GM12878 (cell line): ENCODE measurements around the gene GRIK2. TPM values are rescaled to one million over a fixed set of nuclear protein-coding genes. Genes with fewer than 3 reads are reported as not detected.

Experiments
- ATAC-seq: fragments of 200-7000 bp; cut with Tn5 transposase; 3 replicates; pipeline ENCODE4 v1.9.1; 2020; ENCODE audit warnings: mild to moderate bottlenecking, moderate library complexity
- BruUV-seq: library from RNA; stranded (reverse); fragments of 400-500 nt; replicated peaks from 2 replicates; lab custom pipeline; 2021; lab: Mats Ljungman, UMichigan
- CTCF ChIA-PET: fragments of 300-600 bp; sonication (Branson Sonifier 250); formaldehyde crosslinking; extraction: SDS; loops from one replicate; lab custom pipeline; 2021; ENCODE audit warnings: inconsistent platforms; lab: Yijun Ruan, JAX
- POLR2A ChIA-PET: fragments of 350-600 bp; formaldehyde crosslinking; extraction: SDS; loops from one replicate; lab custom pipeline; 2021; ENCODE audit warnings: inconsistent platforms; lab: Charles Lee
- RAD21 ChIA-PET: fragments of 300-600 bp; sonication (Branson Sonifier 250); formaldehyde crosslinking; loops from one replicate; lab custom pipeline; 2023; ENCODE audit warnings: antibody characterized with exemption; ENCODE audit not compliant: unreplicated experiment; lab: Charles Lee
- SMC1A ChIA-PET: fragments of 300-600 bp; sonication (Branson Sonifier 250); formaldehyde crosslinking; loops from one replicate; lab custom pipeline; 2023; ENCODE audit not compliant: unreplicated experiment, uncharacterized antibody; lab: Charles Lee
- DNase-seq: peaks from one replicate; pipeline ENCODE4 v3.0.0-alpha.2; 2011; ENCODE audit warnings: low read depth, low spot score
- FAIRE-seq: peaks from 3 replicates; lab custom pipeline; 2011; peaks lifted over from hg19 to GRCh38; lab: Jason Lieb, UNC
- H2AFZ ChIP-seq: 2 replicates; pipeline ENCODE4 v1.6.0; 2011; ENCODE audit warnings: low read depth, low read length, control low read depth; ENCODE audit not compliant: control insufficient read depth
- H3K27ac ChIP-seq: 2 replicates; pipeline ENCODE4 v1.5.1; 2011; ENCODE audit warnings: control low read depth; ENCODE audit not compliant: control insufficient read depth, insufficient read depth
- H3K27me3 ChIP-seq, 2 experiments: replicated peaks in 1 of 2; 2 replicates each; pipeline versions ENCODE4 v1.6.0 to v1.6.1; 2011; ENCODE audit warnings: low read length in 1 of 2; ENCODE audit not compliant: control insufficient read depth in 2 of 2, insufficient read depth in 2 of 2
- H3K36me3 ChIP-seq, 2 experiments: 2 replicates each; pipeline ENCODE4 v1.5.1; 2011; ENCODE audit warnings: low read length in 1 of 2; ENCODE audit not compliant: control insufficient read depth in 2 of 2, insufficient read depth in 2 of 2
- H3K4me1 ChIP-seq: 2 replicates; pipeline ENCODE4 v1.6.1; 2011; ENCODE audit warnings: mild to moderate bottlenecking, low read length, moderate library complexity, mixed read lengths; ENCODE audit not compliant: control insufficient read depth, insufficient read depth
- H3K4me2 ChIP-seq: 2 replicates; pipeline ENCODE4 v1.6.0; 2011; ENCODE audit warnings: control low read depth; ENCODE audit not compliant: control insufficient read depth, insufficient read depth
- H3K4me3 ChIP-seq: fragments of 200-600 bp; sonication (generic); 2 replicates; pipeline ENCODE4 v1.5.1; 2016
- H3K79me2 ChIP-seq: 2 replicates; pipeline ENCODE4 v1.6.0; 2011; ENCODE audit warnings: low read length; ENCODE audit not compliant: control insufficient read depth, insufficient read depth
- H3K9ac ChIP-seq: 2 replicates; pipeline ENCODE4 v1.8.0; 2011; ENCODE audit warnings: low read length, control low read depth, mixed read lengths; ENCODE audit not compliant: control insufficient read depth, insufficient read depth
- H3K9me3 ChIP-seq: replicated peaks from 3 replicates; pipeline ENCODE4 v1.5.1; 2011; ENCODE audit warnings: mild to moderate bottlenecking, low read length; ENCODE audit not compliant: control insufficient read depth, insufficient read depth
- H4K20me1 ChIP-seq: 2 replicates; pipeline ENCODE4 v1.6.0; 2011; ENCODE audit not compliant: control insufficient read depth, insufficient read depth
- CBFB ChIP-seq: IDR thresholded peaks from 2 replicates; pipeline ENCODE4 v1.6.1; 2016; ENCODE audit warnings: antibody characterized with exemption, low read depth
- CREB1 ChIP-seq: IDR thresholded peaks from 2 replicates; pipeline ENCODE4 v1.6.1; 2012; ENCODE audit warnings: low read depth, mild to moderate bottlenecking, inconsistent platforms
- CREM ChIP-seq: IDR thresholded peaks from 2 replicates; pipeline ENCODE4 v1.6.1; 2014; ENCODE audit warnings: antibody characterized with exemption, low read depth
- LARP7 ChIP-seq: fragments of 450-650 bp; IDR thresholded peaks from 2 replicates; pipeline ENCODE4 v1.6.1; 2017; ENCODE audit warnings: mild to moderate bottlenecking
- NFIC ChIP-seq: IDR thresholded peaks from 2 replicates; pipeline ENCODE4 v1.6.1; 2012; ENCODE audit warnings: low read depth, mild to moderate bottlenecking, inconsistent platforms, low read length, moderate library complexity
- POLR2AphosphoS5 ChIP-seq: IDR thresholded peaks from 2 replicates; pipeline ENCODE4 v1.6.1; 2011; ENCODE audit warnings: mild to moderate bottlenecking, low read length, inconsistent platforms
- SREBF2 ChIP-seq: IDR thresholded peaks from 2 replicates; pipeline ENCODE4 v1.6.1; 2012; ENCODE audit warnings: mild to moderate bottlenecking, low read length
- TAF1 ChIP-seq: IDR thresholded peaks from 2 replicates; pipeline ENCODE4 v1.6.1; 2011; ENCODE audit warnings: mild to moderate bottlenecking, low read depth, low read length, borderline replicate concordance
- WGBS: methylation state at CpG from one replicate; pipeline ENCODE4 v1.1.6; 2016; ENCODE audit warnings: low lambda C conversion rate; ENCODE audit not compliant: insufficient replicate concordance, insufficient coverage; ENCODE audit errors: missing lambda C conversion rate; 5-methylcytosine and 5-hydroxymethylcytosine counted together
- in situ Hi-C: fragments of 300-500 bp; cut with MboI; formaldehyde crosslinking; loops from 9 replicates; pipeline ENCODE4 v1.14.3; 2018; ENCODE audit warnings: mixed read lengths
- intact Hi-C: fragments of 100-400 bp; cut with micrococcal nuclease; formaldehyde crosslinking; loops from one replicate; pipeline ENCODE4 v1.14.2; 2022; ENCODE audit not compliant: unreplicated experiment
- polyA plus RNA-seq, 11 experiments: library from polyadenylated mRNA; depleted of rRNA in 4 of 11; unstranded in 6 of 11; stranded (reverse) in 5 of 11; fragments of >200 nt; fragmentation: Nextera tagmentation in 4 of 11; fragmentation: Illumina TruSeq in 1 of 11; extraction: Ambion mirVana in 4 of 11; extraction: Trizol in 1 of 11; gene quantifications; 1 replicate in 1 of 11; 2 replicates in 10 of 11; pipeline versions ENCODE4 v1.2.1 to v1.2.3, GENCODE V29; 2011 to 2016; ENCODE audit warnings: inconsistent platforms in 2 of 11, missing spikeins in 2 of 11, low read depth in 1 of 11
- total RNA-seq, 4 experiments: library from RNA; depleted of rRNA in 3 of 4; stranded (reverse); fragments of >200 nt in 3 of 4; fragmentation: Illumina TruSeq in 1 of 4; extraction: Trizol in 1 of 4; gene quantifications; 2 replicates each; pipeline versions ENCODE4 v1.2.1 to v1.2.3, GENCODE V29; 2013 to 2021
- TF ChIP-seq, protein P1 (sequence below): IDR thresholded peaks from 2 replicates; pipeline ENCODE4 v1.6.1; 2011; ENCODE audit warnings: low read depth, mild to moderate bottlenecking, low read length, moderate library complexity, borderline replicate concordance; ENCODE audit errors: extremely low read depth
- TF ChIP-seq, protein P2 (sequence below): fragments of 150-350 bp; IDR thresholded peaks from 2 replicates; pipeline ENCODE4 v1.6.1; 2016; ENCODE audit warnings: low read depth, low read length

Gene GRIK2
- total and polyA plus RNA-seq, 10 of the 15 experiments (the other 5 are each of a cell fraction or from before 2014, with no cell fraction given), result not detected

DNA sequence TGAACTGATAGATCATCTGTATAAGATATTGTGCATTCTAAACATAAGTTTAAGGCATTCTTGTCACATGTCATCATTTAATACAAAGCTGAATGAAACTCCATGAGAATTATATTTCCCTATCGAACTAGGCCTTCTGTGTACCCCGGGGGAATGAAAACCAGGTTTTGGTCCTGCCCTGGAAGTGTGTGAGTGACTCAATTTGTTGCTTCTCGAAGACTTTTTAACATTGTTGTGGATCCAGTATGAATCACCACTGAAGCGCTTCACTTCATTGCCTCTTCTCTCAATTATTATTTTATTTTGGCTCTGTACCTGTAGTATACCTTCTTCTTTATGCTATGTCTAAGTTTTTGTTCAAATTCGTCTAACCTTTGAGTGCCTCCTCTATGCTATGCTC is 150.8 kb downstream of the GRIK2 start:
- ChIA-PET POLR2A (no interaction called here), RAD21 (no interaction called here), SMC1A (no interaction called here), CTCF (no interaction called here)
- no TSS peak for BruUV-seq
- FAIRE-seq, result no peak
- Histone ChIP-seq H3K4me1 (no peaks in the 10 kb centered on the region), H3K4me3 (no peak overlapping the region), H3K27ac (no peak overlapping the region), H3K9me3 (no peaks in the 10 kb centered on the region), H3K4me2 (no peak overlapping the region), H4K20me1 (no peaks in the 10 kb centered on the region), H3K9ac (no peak overlapping the region), H3K27me3 (no peaks in the 10 kb centered on the region), H2AFZ (no peak overlapping the region), H3K79me2 (no peaks in the 10 kb centered on the region), H3K36me3 (no peaks in the 10 kb centered on the region)
- ATAC-seq, result no peak
- DNase-seq, result no peak
- TF ChIP-seq LARP7, result no peak
- no peak for TF ChIP-seq TAF1
- TF ChIP-seq, protein P1, sequence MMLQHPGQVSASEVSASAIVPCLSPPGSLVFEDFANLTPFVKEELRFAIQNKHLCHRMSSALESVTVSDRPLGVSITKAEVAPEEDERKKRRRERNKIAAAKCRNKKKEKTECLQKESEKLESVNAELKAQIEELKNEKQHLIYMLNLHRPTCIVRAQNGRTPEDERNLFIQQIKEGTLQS, result no peak
- TF ChIP-seq CBFB, result no peak
- TF ChIP-seq POLR2AphosphoS5, result no peak
- TF ChIP-seq CREB1, result no peak
- TF ChIP-seq NFIC, result no peak
- no peak for TF ChIP-seq CREM
- no peak for TF ChIP-seq SREBF2
- TF ChIP-seq, protein P2, sequence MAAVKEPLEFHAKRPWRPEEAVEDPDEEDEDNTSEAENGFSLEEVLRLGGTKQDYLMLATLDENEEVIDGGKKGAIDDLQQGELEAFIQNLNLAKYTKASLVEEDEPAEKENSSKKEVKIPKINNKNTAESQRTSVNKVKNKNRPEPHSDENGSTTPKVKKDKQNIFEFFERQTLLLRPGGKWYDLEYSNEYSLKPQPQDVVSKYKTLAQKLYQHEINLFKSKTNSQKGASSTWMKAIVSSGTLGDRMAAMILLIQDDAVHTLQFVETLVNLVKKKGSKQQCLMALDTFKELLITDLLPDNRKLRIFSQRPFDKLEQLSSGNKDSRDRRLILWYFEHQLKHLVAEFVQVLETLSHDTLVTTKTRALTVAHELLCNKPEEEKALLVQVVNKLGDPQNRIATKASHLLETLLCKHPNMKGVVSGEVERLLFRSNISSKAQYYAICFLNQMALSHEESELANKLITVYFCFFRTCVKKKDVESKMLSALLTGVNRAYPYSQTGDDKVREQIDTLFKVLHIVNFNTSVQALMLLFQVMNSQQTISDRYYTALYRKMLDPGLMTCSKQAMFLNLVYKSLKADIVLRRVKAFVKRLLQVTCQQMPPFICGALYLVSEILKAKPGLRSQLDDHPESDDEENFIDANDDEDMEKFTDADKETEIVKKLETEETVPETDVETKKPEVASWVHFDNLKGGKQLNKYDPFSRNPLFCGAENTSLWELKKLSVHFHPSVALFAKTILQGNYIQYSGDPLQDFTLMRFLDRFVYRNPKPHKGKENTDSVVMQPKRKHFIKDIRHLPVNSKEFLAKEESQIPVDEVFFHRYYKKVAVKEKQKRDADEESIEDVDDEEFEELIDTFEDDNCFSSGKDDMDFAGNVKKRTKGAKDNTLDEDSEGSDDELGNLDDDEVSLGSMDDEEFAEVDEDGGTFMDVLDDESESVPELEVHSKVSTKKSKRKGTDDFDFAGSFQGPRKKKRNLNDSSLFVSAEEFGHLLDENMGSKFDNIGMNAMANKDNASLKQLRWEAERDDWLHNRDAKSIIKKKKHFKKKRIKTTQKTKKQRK, result no peak
- intact Hi-C loops (no loop called here), in situ Hi-C loops (no loop called here)
- 27% methylated on average over 5 of the region's 5 CpGs for WGBS
